VCaP (cell line): ENCODE data around the gene NUBP2.
"Not testable (repeated sequence)": the region's sequence is repeated elsewhere in the genome, so short reads cannot be mapped to it uniquely, and the experiment has no call there.

Experiments
- H3K27ac ChIP-seq: fragments of 450-650 bp; 2 replicates; pipeline ENCODE4 v1.5.1; 2017
- TF ChIP-seq, protein P1 (sequence below): fragments of 450-650 bp; conservative IDR thresholded peaks from 2 replicates; pipeline ENCODE4 v1.5.1; 2017; ENCODE audit warnings: mild to moderate bottlenecking, moderate library complexity

Gene NUBP2

DNA sequence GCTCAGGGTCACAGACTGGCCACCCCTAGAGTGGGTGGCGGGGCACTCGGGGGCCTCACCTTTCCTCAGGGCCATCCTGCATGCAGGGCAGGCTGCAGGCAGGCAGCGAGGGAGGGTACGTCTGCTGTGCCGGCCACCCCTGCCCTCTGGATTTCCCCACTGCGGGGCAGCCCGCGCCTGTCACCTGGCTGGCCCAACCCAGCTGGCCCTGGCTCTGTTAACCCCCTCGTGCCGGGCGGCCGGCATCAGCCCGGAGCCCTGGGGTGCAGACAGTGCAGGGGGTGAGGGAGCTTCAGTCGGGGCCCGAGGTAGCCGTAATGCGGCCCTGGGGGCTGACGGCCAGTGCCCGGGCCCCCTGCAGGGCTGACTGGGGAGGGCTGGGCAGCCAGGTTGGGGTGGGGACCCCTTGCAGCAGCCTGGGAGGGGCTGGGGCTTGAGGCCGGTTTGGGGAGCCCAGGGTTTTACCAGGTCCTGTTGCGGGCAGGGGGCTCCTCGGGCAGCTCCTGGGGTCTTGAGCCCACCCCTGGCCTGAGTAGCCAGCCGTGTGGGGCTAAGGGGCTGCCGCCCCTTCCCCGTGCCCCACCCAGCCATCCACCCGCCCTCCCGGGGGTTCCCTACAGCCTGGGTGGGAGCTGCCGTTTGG is 10.9 kb downstream of the NUBP2 start, which contains the start of gene IGFALS:
Gene IGFALS (minus strand): TSS at position 128 of the 643 bp plus-strand sequence. CDS start 53 bp downstream, at position 75.
- TF ChIP-seq, protein P1, sequence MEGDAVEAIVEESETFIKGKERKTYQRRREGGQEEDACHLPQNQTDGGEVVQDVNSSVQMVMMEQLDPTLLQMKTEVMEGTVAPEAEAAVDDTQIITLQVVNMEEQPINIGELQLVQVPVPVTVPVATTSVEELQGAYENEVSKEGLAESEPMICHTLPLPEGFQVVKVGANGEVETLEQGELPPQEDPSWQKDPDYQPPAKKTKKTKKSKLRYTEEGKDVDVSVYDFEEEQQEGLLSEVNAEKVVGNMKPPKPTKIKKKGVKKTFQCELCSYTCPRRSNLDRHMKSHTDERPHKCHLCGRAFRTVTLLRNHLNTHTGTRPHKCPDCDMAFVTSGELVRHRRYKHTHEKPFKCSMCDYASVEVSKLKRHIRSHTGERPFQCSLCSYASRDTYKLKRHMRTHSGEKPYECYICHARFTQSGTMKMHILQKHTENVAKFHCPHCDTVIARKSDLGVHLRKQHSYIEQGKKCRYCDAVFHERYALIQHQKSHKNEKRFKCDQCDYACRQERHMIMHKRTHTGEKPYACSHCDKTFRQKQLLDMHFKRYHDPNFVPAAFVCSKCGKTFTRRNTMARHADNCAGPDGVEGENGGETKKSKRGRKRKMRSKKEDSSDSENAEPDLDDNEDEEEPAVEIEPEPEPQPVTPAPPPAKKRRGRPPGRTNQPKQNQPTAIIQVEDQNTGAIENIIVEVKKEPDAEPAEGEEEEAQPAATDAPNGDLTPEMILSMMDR: no peak
- no peak within 1 kb of the TSS for H3K27ac ChIP-seq

DNA sequence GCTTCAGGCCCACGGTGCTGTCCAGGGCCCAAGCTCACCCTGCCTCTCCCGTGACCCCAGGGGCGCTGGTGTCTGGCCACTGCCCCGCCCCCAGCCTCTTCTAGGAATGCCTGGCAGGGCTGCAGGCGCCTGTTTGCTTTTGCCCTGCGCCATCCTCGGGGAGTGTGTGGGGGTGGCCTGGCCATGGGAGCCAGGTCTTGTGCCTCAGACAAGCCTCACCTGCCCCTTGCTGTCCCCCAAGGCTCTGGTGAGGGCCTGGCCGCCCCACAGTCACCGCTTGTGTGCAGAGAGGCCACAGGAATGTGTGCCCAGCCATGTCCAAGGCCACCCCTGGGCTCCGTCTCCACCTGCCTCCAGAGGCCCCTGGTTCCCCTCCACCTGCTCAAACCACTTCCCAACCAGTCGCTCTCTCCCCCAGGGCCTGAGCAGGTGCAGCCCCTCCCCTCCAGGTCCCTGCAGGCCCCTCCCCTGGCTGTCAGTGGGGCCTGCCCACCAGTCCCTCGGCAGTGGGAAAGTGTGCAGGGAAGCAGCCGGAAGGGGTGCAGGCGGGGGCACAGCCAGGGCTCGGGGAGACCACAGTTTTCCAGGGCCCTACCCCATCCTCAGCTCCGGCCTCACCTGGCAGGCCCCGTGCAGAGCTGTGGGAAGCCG is 11.6 kb downstream of the NUBP2 start:
- no peak overlapping the region for H3K27ac ChIP-seq
- TF ChIP-seq, protein P1: no peak

DNA sequence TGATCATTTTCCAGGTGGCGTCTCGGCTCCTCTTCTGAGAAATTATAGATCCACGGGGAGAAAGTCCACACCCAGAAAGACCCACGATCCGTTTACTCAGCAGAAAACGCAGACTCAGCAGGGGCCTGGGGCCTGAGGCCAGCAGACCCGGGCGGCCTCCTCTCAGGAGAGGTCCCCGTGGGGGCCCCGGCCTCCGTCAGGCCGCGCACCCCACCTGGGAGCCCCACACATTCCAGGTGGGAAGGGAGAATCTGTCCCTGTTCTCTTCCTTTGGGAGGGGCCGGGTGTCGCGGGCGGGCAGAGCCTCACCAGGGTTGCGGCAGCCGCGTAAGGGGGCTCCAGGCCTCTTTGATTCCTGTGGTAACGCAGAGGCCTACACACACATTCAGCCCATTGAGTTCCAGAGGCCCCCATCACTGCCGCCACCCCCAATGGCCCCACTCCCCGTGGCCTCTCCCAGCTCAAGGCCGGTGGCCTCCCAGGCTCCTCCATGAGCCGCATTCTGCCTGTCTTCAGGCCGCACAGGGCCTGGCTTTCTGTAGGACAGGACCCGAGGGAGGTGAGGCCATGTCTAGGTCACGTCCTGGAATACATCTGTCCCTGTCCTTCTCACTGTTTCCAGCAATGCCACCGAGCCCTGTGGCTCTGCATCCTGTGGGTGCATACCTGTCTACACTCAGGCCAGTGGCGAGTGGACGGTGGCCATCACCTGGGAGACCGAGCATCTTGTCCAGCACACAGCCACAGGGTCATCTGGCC is 12.3 kb downstream of the NUBP2 start:
- H3K27ac ChIP-seq: no peak overlapping the region
- TF ChIP-seq, protein P1: no peak

DNA sequence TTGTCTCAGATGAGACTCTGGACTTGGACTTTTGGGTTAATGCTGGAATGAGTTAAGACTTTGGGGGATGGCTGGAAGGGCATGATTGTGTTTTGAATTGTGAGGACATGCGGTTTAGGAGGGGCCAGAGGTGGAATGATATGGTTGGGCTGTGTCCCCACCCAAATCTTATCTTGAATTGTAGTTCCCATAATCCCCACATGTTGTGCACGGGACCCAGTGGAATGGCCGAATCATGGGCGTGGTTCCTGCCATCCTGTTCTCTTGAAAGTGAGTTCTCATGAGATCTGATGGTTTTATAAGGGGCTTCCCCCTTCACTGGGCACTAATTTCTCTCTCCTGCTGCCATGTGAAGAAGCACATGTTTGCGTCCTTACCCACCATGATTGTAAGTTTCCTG is 16.5 kb downstream of the NUBP2 start:
- H3K27ac ChIP-seq: not testable (repeated sequence)

DNA sequence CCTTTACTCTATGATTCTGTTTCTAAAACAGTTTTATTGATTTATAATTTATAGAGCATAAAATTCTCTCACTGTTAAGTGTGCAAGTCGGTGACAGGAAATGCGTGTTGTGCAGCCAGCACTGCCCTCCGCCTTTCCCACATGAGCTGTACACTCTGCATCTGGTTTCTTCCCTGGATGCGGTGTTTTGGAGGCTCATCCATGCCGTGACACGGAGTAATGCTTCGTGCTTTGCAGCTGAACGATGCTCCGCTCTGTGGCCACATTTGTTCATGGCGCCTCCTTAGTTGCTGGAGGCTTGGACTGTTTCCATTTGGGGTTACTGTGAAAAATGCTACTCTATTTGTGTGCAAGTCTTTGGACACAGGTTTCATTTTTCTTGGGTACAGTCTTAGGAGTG is 17.9 kb downstream of the NUBP2 start:
- peak overlapping the region; percentile 20; the same call in 1 of the 2 replicates for H3K27ac ChIP-seq
- TF ChIP-seq, protein P1: no peak

DNA sequence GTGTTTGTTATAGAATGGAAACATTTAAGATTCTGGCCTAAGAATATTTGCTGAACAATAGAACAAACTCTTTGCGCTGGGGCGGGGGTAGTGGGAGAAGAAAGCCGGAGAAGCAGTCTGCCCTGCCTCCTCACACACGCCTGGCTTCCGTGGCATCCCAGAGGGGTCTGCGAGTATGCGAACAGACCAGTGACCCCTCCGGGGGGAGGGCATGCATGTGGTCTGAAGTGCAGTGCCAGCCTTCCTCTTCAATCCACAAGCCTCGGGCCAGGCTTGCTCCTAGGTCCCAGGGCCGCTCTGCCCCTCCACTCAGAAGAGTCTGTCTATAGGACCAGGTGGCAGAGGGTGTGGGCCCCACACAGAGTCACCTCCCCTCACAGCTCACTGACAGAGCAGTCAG is 24.9 kb downstream of the NUBP2 start:
- no peak overlapping the region for H3K27ac ChIP-seq
- TF ChIP-seq, protein P1: no peak

DNA sequence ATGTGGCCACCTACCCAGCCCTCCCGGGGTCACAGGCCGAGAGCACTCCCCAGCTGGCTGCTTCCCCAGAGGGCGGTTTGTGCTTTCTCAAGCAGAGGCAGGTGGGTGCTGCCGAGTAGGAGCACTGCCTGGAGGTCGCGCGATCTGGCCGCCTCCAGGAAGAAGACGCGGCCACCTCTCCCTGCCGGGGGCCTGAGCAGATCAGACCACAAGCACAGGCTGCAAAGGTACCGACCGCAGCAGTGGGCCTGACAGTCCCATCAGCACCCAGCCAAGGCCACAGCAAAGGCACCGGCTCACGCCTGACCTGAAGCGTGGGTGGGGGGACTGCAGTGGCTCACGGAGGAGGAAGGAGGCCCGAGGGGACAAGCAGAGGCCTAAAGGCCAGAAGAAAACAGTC is 25.9 kb downstream of the NUBP2 start:
- TF ChIP-seq, protein P1: no peak
- H3K27ac ChIP-seq: no peak overlapping the region
